Skeletal muscle satellite cell (primary cell): ENCODE measurements around the gene CTSA.
A peak's percentile ranks its signal among the peaks of the same experiment; 100 is the strongest.
"Not testable (repeated sequence)": the region's sequence is repeated elsewhere in the genome, so short reads cannot be mapped to it uniquely, and the experiment has no call there.

Experiments
- H3K27me3 ChIP-seq: 2 replicates; pipeline ENCODE4 v1.7.0; 2013; ENCODE audit warnings: low read length; ENCODE audit not compliant: control insufficient read depth, insufficient read depth
- H3K36me3 ChIP-seq: 2 replicates; pipeline ENCODE4 v1.7.0; 2013; ENCODE audit warnings: mild to moderate bottlenecking, control low read depth, low read length; ENCODE audit not compliant: insufficient read depth
- H3K4me1 ChIP-seq: 2 replicates; pipeline ENCODE4 v1.7.0; 2013; ENCODE audit warnings: low read length; ENCODE audit not compliant: control insufficient read depth, insufficient read depth
- H3K4me2 ChIP-seq: 2 replicates; pipeline ENCODE4 v1.7.0; 2013; ENCODE audit warnings: mild to moderate bottlenecking, low read length
- H3K4me3 ChIP-seq: 2 replicates; pipeline ENCODE4 v1.7.0; 2013; ENCODE audit warnings: low read length
- H3K9ac ChIP-seq: 2 replicates; pipeline ENCODE4 v1.7.0; 2013; ENCODE audit warnings: mild to moderate bottlenecking, low read depth, low read length, moderate library complexity
- H3K9me3 ChIP-seq: replicated peaks from 2 replicates; pipeline ENCODE4 v1.7.0; 2013; ENCODE audit warnings: mild to moderate bottlenecking, control low read depth, low read length

Gene CTSA

GRCh38 chr20:45872626-45873025 is 18.5 kb upstream of the CTSA start:
- Histone ChIP-seq H3K4me1 (peaks cover 7% of the 10 kb centered on the region), H3K9me3 (no peaks in the 10 kb centered on the region), H3K27me3 (no peaks in the 10 kb centered on the region), H3K4me2 (no peak overlapping the region), H3K36me3 (peaks cover 8% of the 10 kb centered on the region), H3K9ac (no peak overlapping the region), H3K4me3 (no peak overlapping the region)

- H3K27me3 ChIP-seq, result no peaks in the 10 kb centered on the region
- H3K9ac ChIP-seq, result no peak overlapping the region
- no peaks in the 10 kb centered on the region for H3K4me1 ChIP-seq
- no peaks in the 10 kb centered on the region for H3K9me3 ChIP-seq
- H3K36me3 ChIP-seq, result peaks cover 14% of the 10 kb centered on the region
- no peak overlapping the region for H3K4me3 ChIP-seq
- H3K4me2 ChIP-seq, result no peak overlapping the region
Measured at GRCh38 chr20:45873409-45874103, 17.6 kb upstream of the CTSA start.

GRCh38 chr20:45874104-45874481 is 17.0 kb upstream of the CTSA start:
- H3K9ac ChIP-seq, H3K27me3 ChIP-seq, H3K4me1 ChIP-seq, H3K9me3 ChIP-seq, H3K4me2 ChIP-seq, H3K4me3 ChIP-seq: not testable (repeated sequence)
- H3K36me3 ChIP-seq, result peaks cover 14% of the 10 kb centered on the region

- H3K4me3 ChIP-seq, result no peak overlapping the region
- H3K4me2 ChIP-seq, result no peak overlapping the region
- H3K27me3 ChIP-seq, result no peaks in the 10 kb centered on the region
- H3K4me1 ChIP-seq, result no peaks in the 10 kb centered on the region
- H3K9me3 ChIP-seq, result no peaks in the 10 kb centered on the region
- H3K36me3 ChIP-seq, result peaks cover 14% of the 10 kb centered on the region
- no peak overlapping the region for H3K9ac ChIP-seq
Measured at GRCh38 chr20:45874576-45874975, 16.6 kb upstream of the CTSA start.

GRCh38 chr20:45878076-45878761 is 12.9 kb upstream of the CTSA start:
- no peak overlapping the region for H3K4me2 ChIP-seq
- peaks cover 3% of the 10 kb centered on the region for H3K4me1 ChIP-seq
- no peak overlapping the region for H3K4me3 ChIP-seq
- peaks cover 22% of the 10 kb centered on the region for H3K36me3 ChIP-seq
- H3K9ac ChIP-seq, result no peak overlapping the region
- H3K27me3 ChIP-seq, result no peaks in the 10 kb centered on the region
- H3K9me3 ChIP-seq, result no peaks in the 10 kb centered on the region

- H3K4me3 ChIP-seq, result peak within 1 kb of the TSS; percentile 91
- H3K4me1 ChIP-seq, result peaks cover 12% of the 10 kb centered on the region
- peak within 1 kb of the TSS; percentile 94 for H3K9ac ChIP-seq
- no peaks in the 10 kb centered on the region for H3K9me3 ChIP-seq
- H3K36me3 ChIP-seq, result peaks cover 31% of the 10 kb centered on the region
- no peaks in the 10 kb centered on the region for H3K27me3 ChIP-seq
- H3K4me2 ChIP-seq, result peak within 1 kb of the TSS; percentile 97
Measured at GRCh38 chr20:45880988-45881788, 9.9 kb upstream of the CTSA start, which contains the start of gene ZSWIM1. TSS of gene ZSWIM1 (plus strand) at chr20:45881227. CDS start at chr20:45882593, 1,366 bp downstream.

GRCh38 chr20:45882469-45883099 is 8.6 kb upstream of the CTSA start:
- no peak overlapping the region for H3K4me2 ChIP-seq
- no peaks in the 10 kb centered on the region for H3K27me3 ChIP-seq
- H3K4me1 ChIP-seq, result peaks cover 12% of the 10 kb centered on the region
- H3K9me3 ChIP-seq, result no peaks in the 10 kb centered on the region
- H3K9ac ChIP-seq, result no peak overlapping the region
- no peak overlapping the region for H3K4me3 ChIP-seq
- peaks cover 29% of the 10 kb centered on the region for H3K36me3 ChIP-seq

- Histone ChIP-seq H3K4me3 (no peak overlapping the region), H3K4me1 (peaks cover 12% of the 10 kb centered on the region), H3K9ac (no peak overlapping the region), H3K4me2 (no peak overlapping the region), H3K27me3 (no peaks in the 10 kb centered on the region), H3K9me3 (no peaks in the 10 kb centered on the region), H3K36me3 (peaks cover 25% of the 10 kb centered on the region)
Measured at GRCh38 chr20:45883100-45883469, 8.1 kb upstream of the CTSA start.

GRCh38 chr20:45886590-45887345 is 4.4 kb upstream of the CTSA start:
- Histone ChIP-seq H3K36me3 (peaks cover 22% of the 10 kb centered on the region), H3K9me3 (no peaks in the 10 kb centered on the region), H3K4me3 (no peak overlapping the region), H3K9ac (no peak overlapping the region), H3K4me2 (no peak overlapping the region), H3K4me1 (peaks cover 24% of the 10 kb centered on the region), H3K27me3 (no peaks in the 10 kb centered on the region)

GRCh38 chr20:45887346-45887715 is 3.8 kb upstream of the CTSA start, which contains the start of gene SPATA25:
TSS of gene SPATA25 (minus strand) at chr20:45887622. CDS start at chr20:45887590, 32 bp downstream.
- peaks cover 23% of the 10 kb centered on the region for H3K36me3 ChIP-seq
- no peaks in the 10 kb centered on the region for H3K9me3 ChIP-seq
- no peak within 1 kb of the TSS for H3K4me2 ChIP-seq
- H3K4me3 ChIP-seq, result no peak within 1 kb of the TSS
- no peak within 1 kb of the TSS for H3K9ac ChIP-seq
- H3K4me1 ChIP-seq, result peaks cover 30% of the 10 kb centered on the region
- no peaks in the 10 kb centered on the region for H3K27me3 ChIP-seq
